Astrocyte of the spinal cord (primary cell): ENCODE data around the gene APOC1.
"Not testable (repeated sequence)": the region's sequence is repeated elsewhere in the genome, so short reads cannot be mapped to it uniquely, and the experiment has no call there.

Experiments used
- DNase-seq: peaks from one replicate; pipeline ENCODE4 v3.0.0; 2011; ENCODE audit warnings: low read depth, low spot score
- H3K4me3 ChIP-seq: 2 replicates; pipeline ENCODE4 v1.5.1; 2011; ENCODE audit warnings: low read depth, mild to moderate bottlenecking, low read length, moderate library complexity
- CTCF ChIP-seq: IDR thresholded peaks from 2 replicates; pipeline ENCODE4 v1.5.1; 2012; ENCODE audit warnings: low read depth, mild to moderate bottlenecking, low read length, inconsistent platforms
- in situ Hi-C: cut with HindIII; loops from 2 replicates; pipeline ENCODE4 v1.10.0; 2017; ENCODE audit warnings: low sequenced_read_pairs

APOC1 gene

GRCh38 chr19:44908074-44908835 lies 6.2 kb upstream of the APOC1 start:
- H3K4me3 ChIP-seq = no peak overlapping the region
- DNase-seq = no peak
- TF ChIP-seq CTCF = no peak
- in situ Hi-C loops = no loop called here

DNA sequence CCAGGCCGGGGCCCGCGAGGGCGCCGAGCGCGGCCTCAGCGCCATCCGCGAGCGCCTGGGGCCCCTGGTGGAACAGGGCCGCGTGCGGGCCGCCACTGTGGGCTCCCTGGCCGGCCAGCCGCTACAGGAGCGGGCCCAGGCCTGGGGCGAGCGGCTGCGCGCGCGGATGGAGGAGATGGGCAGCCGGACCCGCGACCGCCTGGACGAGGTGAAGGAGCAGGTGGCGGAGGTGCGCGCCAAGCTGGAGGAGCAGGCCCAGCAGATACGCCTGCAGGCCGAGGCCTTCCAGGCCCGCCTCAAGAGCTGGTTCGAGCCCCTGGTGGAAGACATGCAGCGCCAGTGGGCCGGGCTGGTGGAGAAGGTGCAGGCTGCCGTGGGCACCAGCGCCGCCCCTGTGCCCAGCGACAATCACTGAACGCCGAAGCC lies 5.6 kb upstream of the APOC1 start:
- DNase-seq = no peak
- in situ Hi-C loops = no loop called here
- TF ChIP-seq CTCF = no peak
- no peak overlapping the region for H3K4me3 ChIP-seq

- no peak for DNase-seq
- in situ Hi-C loops = no loop called here
- H3K4me3 ChIP-seq = no peak overlapping the region
- TF ChIP-seq CTCF = no peak
Observed at GRCh38 chr19:44909775-44910174, 4.6 kb upstream of the APOC1 start.

- DNase-seq, in situ Hi-C loops, H3K4me3 ChIP-seq: not testable (repeated sequence)
Observed at GRCh38 chr19:44911896-44912295, 2.5 kb upstream of the APOC1 start.

DNA sequence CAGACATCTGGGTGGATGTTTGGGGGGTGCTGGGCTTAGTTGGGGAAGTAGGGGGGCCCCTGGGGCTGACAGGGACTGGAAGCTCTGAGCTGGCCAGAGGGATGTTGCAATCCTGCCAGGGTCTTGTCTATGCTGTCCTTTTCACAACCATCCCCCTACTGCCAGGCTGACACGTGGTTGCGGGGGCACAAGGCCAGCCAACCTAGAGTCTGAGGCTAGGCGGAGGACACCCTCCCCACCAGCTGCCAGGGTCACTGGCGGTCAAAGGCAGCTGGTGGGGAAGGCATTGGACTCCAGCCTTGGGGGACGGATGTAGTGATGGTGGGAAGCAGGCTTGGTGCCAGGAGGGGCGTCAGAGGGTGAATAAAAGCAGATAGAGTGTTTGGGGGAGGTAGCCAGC lies 1.6 kb upstream of the APOC1 start:
- DNase-seq = no peak
- in situ Hi-C loops = no loop called here
- no peak for TF ChIP-seq CTCF
- no peak overlapping the region for H3K4me3 ChIP-seq

GRCh38 chr19:44913512-44914432 lies 636 bp upstream of the APOC1 start:
- DNase-seq, H3K4me3 ChIP-seq, in situ Hi-C loops: not testable (repeated sequence)

GRCh38 chr19:44924243-44924725 lies 9.9 kb downstream of the APOC1 start:
- in situ Hi-C loops = no loop called here
- no peak for DNase-seq
- H3K4me3 ChIP-seq = no peak overlapping the region
- TF ChIP-seq CTCF = no peak
